D721Med (cell line): ENCODE data around the gene ANTXRL.
"Not testable (repeated sequence)": the region's sequence is repeated elsewhere in the genome, so short reads cannot be mapped to it uniquely, and the experiment has no call there.

Experiments
- DNase-seq: peaks from one replicate; pipeline ENCODE4 v3.0.0; 2011; ENCODE audit warnings: low spot score; ENCODE audit not compliant: insufficient read length
- FAIRE-seq: peaks from 2 replicates; lab custom pipeline; 2011; peaks lifted over from hg19 to GRCh38; lab: Jason Lieb, UNC
- CTCF ChIP-seq: IDR thresholded peaks from 2 replicates; pipeline ENCODE4 v1.5.1; 2012; ENCODE audit warnings: mild to moderate bottlenecking, control low read depth; ENCODE audit not compliant: insufficient read depth; ENCODE audit errors: missing control alignments

ANTXRL gene

GRCh38 chr10:46257099-46257498, 29.7 kb upstream of the ANTXRL start:
- no peak for DNase-seq
- FAIRE-seq: no peak
- TF ChIP-seq CTCF: no peak

- not testable (repeated sequence) for DNase-seq, FAIRE-seq
Measured at GRCh38 chr10:46262906-46263560, 23.8 kb upstream of the ANTXRL start.

- FAIRE-seq (no peak), DNase-seq (no peak)
- TF ChIP-seq CTCF: no peak
Measured at GRCh38 chr10:46263831-46264268, 22.9 kb upstream of the ANTXRL start.

- no peak for TF ChIP-seq CTCF
Measured at GRCh38 chr10:46264336-46264735, 22.5 kb upstream of the ANTXRL start.

GRCh38 chr10:46264737-46265368, 21.9 kb upstream of the ANTXRL start:
- TF ChIP-seq CTCF: no peak
- FAIRE-seq (no peak), DNase-seq (no peak)

More at GRCh38 chr10:46264336-46264735, 22.5 kb upstream of the ANTXRL start:
- no peak for FAIRE-seq
- no peak for DNase-seq

- FAIRE-seq, DNase-seq: not testable (repeated sequence)
Measured at GRCh38 chr10:46265566-46266305, 21.1 kb upstream of the ANTXRL start.

GRCh38 chr10:46266306-46266985, 20.4 kb upstream of the ANTXRL start:
- DNase-seq (no peak), FAIRE-seq (no peak)
- TF ChIP-seq CTCF: no peak
